Measurements from ENCODE around the gene TENM3. TPM values are rescaled to one million over a fixed set of nuclear protein-coding genes. Genes with fewer than 3 reads are reported as not detected.
A peak's percentile ranks its signal among the peaks of the same experiment; 100 is the strongest.

TENM3 gene
- total and polyA plus RNA-seq, 2 of the 8 experiments (the other 6 are each of a cell fraction or from before 2014, with no cell fraction given): 36.9 to 69.3 TPM

DNA sequence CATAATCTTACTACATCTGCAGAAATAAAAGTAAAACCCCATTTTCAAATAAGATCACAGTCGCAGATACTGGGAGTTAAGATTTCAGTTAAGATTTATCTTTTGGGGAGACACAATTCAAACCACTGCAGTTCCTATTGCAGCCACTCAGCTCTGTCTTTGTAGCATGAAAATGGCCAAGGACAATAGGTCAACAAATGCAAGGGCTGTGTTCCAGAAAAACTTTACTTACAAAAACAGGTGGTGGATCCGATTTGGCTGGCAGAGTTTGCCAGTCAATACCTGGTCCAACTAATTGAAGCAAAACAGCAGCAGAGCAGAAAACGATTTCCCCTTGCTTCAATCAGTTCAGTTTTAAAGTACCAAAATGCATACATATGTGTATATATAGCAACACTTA, 77.4 kb downstream of the TENM3 start:
- no peak overlapping the region for H3K18ac ChIP-seq (ENCODE audit: extremely low read depth, low read length)
- DNase-seq (ENCODE audit: low read depth in 1 of 2, low spot score in 2 of 2): no peak
- no peak overlapping the region for H3K4me3 ChIP-seq (ENCODE audit: extremely low read depth in 1 of 4, insufficient read depth in 2 of 4, low read depth in 3 of 4, low read length in 4 of 4)
- no peak overlapping the region for H3K14ac ChIP-seq (ENCODE audit: insufficient read length)
- H2BK20ac ChIP-seq (ENCODE audit: low read length): no peak overlapping the region
- H4K8ac ChIP-seq (ENCODE audit: extremely low read depth, insufficient read depth, low read length): no peak overlapping the region
- H3K4ac ChIP-seq (replicated peaks; ENCODE audit: insufficient read length, low read depth, low read length): no peak overlapping the region
- WGBS, 2 experiments (ENCODE audit: extremely low coverage in 1 of 2, insufficient coverage in 1 of 2, insufficient read length in 1 of 2, insufficient replicate concordance in 2 of 2, low coverage in 1 of 2, low lambda C conversion rate in 2 of 2, missing lambda C conversion rate in 1 of 2): 84% methylated on average over 3 of the region's 3 CpGs; no CpG with 5 or more reads in 1 of the 2 experiments
- no peak overlapping the region for H3K56ac ChIP-seq (replicated peaks; ENCODE audit: insufficient read length, low read depth, low read length)
- no peak overlapping the region for H2BK12ac ChIP-seq (ENCODE audit: low read depth, low read length)
- H3K36me3 ChIP-seq (ENCODE audit: control insufficient read depth in 2 of 4, insufficient read depth in 4 of 4, low read length in 3 of 4): peaks cover 0 to 3% (median under 1%) of the 10 kb centered on the region in 4 experiments; a peak in 3 of 8 replicates
- no peak overlapping the region for H2AFZ ChIP-seq (ENCODE audit: low read length)
- no peaks in the 10 kb centered on the region for H3K23me2 ChIP-seq (ENCODE audit: low read depth, low read length)
- no peaks in the 10 kb centered on the region for H3K79me1 ChIP-seq (ENCODE audit: low read depth, low read length)
- no peaks in the 10 kb centered on the region; a peak in 1 of 7 replicates for H3K27me3 ChIP-seq (replicated peaks in 1 of 4; ENCODE audit: control insufficient read depth in 3 of 4, extremely low read depth in 1 of 4, insufficient read depth in 3 of 4, low read length in 3 of 4)
- H3K9ac ChIP-seq (replicated peaks in 1 of 4; ENCODE audit: extremely low read depth in 1 of 4, low read depth in 3 of 4, low read length in 3 of 4): no peak overlapping the region
- H4K5ac ChIP-seq (ENCODE audit: insufficient read length, low read depth, low read length): no peak overlapping the region
- no peak overlapping the region for H2AK5ac ChIP-seq (ENCODE audit: low read depth, low read length)
- H3K27ac ChIP-seq (ENCODE audit: low read depth, low read length): no peak overlapping the region
- no peak overlapping the region for H2BK15ac ChIP-seq (ENCODE audit: low read length)
- no peaks in the 10 kb centered on the region for H3K9me3 ChIP-seq (ENCODE audit: insufficient read depth in 2 of 2, low read depth in 1 of 2, low read length in 1 of 2)
- no peak overlapping the region for H4K91ac ChIP-seq (replicated peaks; ENCODE audit: insufficient read length, low read length)
- CTCF ChIA-PET (ENCODE audit: partially characterized antibody): interaction anchor here (2.3 kb wide), 1 partner anchor 17 kb away, joined by 5 read pairs; no protein-coding TSS in a partner anchor
- H3K4me2 ChIP-seq (ENCODE audit: insufficient read depth in 1 of 2, low read depth in 2 of 2, low read length in 2 of 2): no peak overlapping the region
- FAIRE-seq: peak; percentile 65
- no peaks in the 10 kb centered on the region for H3K79me2 ChIP-seq (ENCODE audit: control insufficient read depth in 1 of 2, insufficient read depth in 2 of 2, low read length in 2 of 2)
- H2BK5ac ChIP-seq (ENCODE audit: low read depth, low read length): no peak overlapping the region
- no peaks in the 10 kb centered on the region for H4K20me1 ChIP-seq (replicated peaks in 1 of 2; ENCODE audit: control insufficient read depth in 1 of 2, insufficient read depth in 2 of 2, low read length in 2 of 2)
- peaks cover 0 to 2% (median 0%) of the 10 kb centered on the region in 4 experiments; a peak in 1 of 7 replicates for H3K4me1 ChIP-seq (replicated peaks in 1 of 4; ENCODE audit: control insufficient read depth in 3 of 4, insufficient read depth in 4 of 4, low read length in 3 of 4)
- no peak overlapping the region for H2BK120ac ChIP-seq (replicated peaks; ENCODE audit: low read depth, low read length)
- POLR2A ChIA-PET (ENCODE audit: partially characterized antibody): no interaction called here
- no peak overlapping the region for H3K23ac ChIP-seq (ENCODE audit: insufficient read length)
- TF ChIP-seq CHD1 (IDR thresholded peaks at IDR 0.05; ENCODE audit: low read depth, low read length): no peak
- no peak for TF ChIP-seq POLR2AphosphoS5 (IDR thresholded peaks at IDR 0.05; ENCODE audit: low read depth, low read length)
- no peak for TF ChIP-seq KDM1A (IDR thresholded peaks at IDR 0.05; ENCODE audit: borderline replicate concordance, low read length)
- TF ChIP-seq GABPA (IDR thresholded peaks at IDR 0.05; ENCODE audit: borderline replicate concordance, insufficient read depth, low read length): no peak
- TF ChIP-seq CBX8 (IDR thresholded peaks at IDR 0.05; ENCODE audit: borderline replicate concordance, low read depth, low read length): no peak
- TF ChIP-seq NRF1 (IDR thresholded peaks at IDR 0.05; ENCODE audit: low read depth, low read length): no peak
- no peak for TF ChIP-seq RNF2 (IDR thresholded peaks at IDR 0.05; ENCODE audit: borderline replicate concordance, low read depth, low read length, missing control alignments, poor library complexity, severe bottlenecking)
